ENCODE results near the gene KLHL29. TPM values are rescaled to one million over a fixed set of nuclear protein-coding genes. Genes with fewer than 3 reads are reported as not detected.

Gene KLHL29
- total RNA-seq, 1 donor from 2014 or later = 17.5 TPM

- DNase-seq (ENCODE audit: low spot score) = no peak
- H3K27ac Mint-ChIP-seq (ENCODE audit: unreplicated experiment) = no peak overlapping the region
- peaks cover 6% of the 10 kb centered on the region for H3K36me3 Mint-ChIP-seq (ENCODE audit: low read depth, unreplicated experiment)
- H3K9me3 Mint-ChIP-seq (ENCODE audit: unreplicated experiment) = no peaks in the 10 kb centered on the region
- peaks cover 5% of the 10 kb centered on the region for H3K27me3 Mint-ChIP-seq (ENCODE audit: unreplicated experiment)
- no peak overlapping the region for H3K4me3 Mint-ChIP-seq (ENCODE audit: unreplicated experiment)
- no peak for TF ChIP-seq CTCF (IDR thresholded peaks at IDR 0.05; ENCODE audit: unreplicated experiment)
- no peaks in the 10 kb centered on the region for H3K4me1 Mint-ChIP-seq (ENCODE audit: unreplicated experiment)
Observed at GRCh38 chr2:23562143-23562542, 177.2 kb downstream of the KLHL29 start.

GRCh38 chr2:23563151-23563550 is 178.2 kb downstream of the KLHL29 start:
- DNase-seq (ENCODE audit: low spot score) = no peak
- Mint-ChIP-seq H3K4me1 (ENCODE audit: unreplicated experiment) (no peaks in the 10 kb centered on the region), H3K27ac (ENCODE audit: unreplicated experiment) (no peak overlapping the region), H3K36me3 (ENCODE audit: low read depth, unreplicated experiment) (peaks cover 6% of the 10 kb centered on the region), H3K9me3 (ENCODE audit: unreplicated experiment) (no peaks in the 10 kb centered on the region), H3K4me3 (ENCODE audit: unreplicated experiment) (no peak overlapping the region), H3K27me3 (ENCODE audit: unreplicated experiment) (peaks cover 8% of the 10 kb centered on the region)
- no peak for TF ChIP-seq CTCF (IDR thresholded peaks at IDR 0.05; ENCODE audit: unreplicated experiment)

GRCh38 chr2:23563673-23564614 is 179.0 kb downstream of the KLHL29 start:
- Mint-ChIP-seq H3K4me1 (ENCODE audit: unreplicated experiment) (no peaks in the 10 kb centered on the region), H3K36me3 (ENCODE audit: low read depth, unreplicated experiment) (peaks cover 6% of the 10 kb centered on the region), H3K4me3 (ENCODE audit: unreplicated experiment) (no peak overlapping the region), H3K27ac (ENCODE audit: unreplicated experiment) (no peak overlapping the region), H3K9me3 (ENCODE audit: unreplicated experiment) (no peaks in the 10 kb centered on the region), H3K27me3 (ENCODE audit: unreplicated experiment) (peaks cover 8% of the 10 kb centered on the region)
- TF ChIP-seq CTCF (IDR thresholded peaks at IDR 0.05; ENCODE audit: unreplicated experiment) = no peak
- DNase-seq (ENCODE audit: low spot score) = no peak

- Mint-ChIP-seq H3K4me3 (ENCODE audit: unreplicated experiment) (no peak overlapping the region), H3K9me3 (ENCODE audit: unreplicated experiment) (no peaks in the 10 kb centered on the region), H3K27me3 (ENCODE audit: unreplicated experiment) (peaks cover 8% of the 10 kb centered on the region), H3K27ac (ENCODE audit: unreplicated experiment) (no peak overlapping the region), H3K36me3 (ENCODE audit: low read depth, unreplicated experiment) (peaks cover 6% of the 10 kb centered on the region), H3K4me1 (ENCODE audit: unreplicated experiment) (no peaks in the 10 kb centered on the region)
- no peak for TF ChIP-seq CTCF (IDR thresholded peaks at IDR 0.05; ENCODE audit: unreplicated experiment)
- DNase-seq (ENCODE audit: low spot score) = no peak
Observed at GRCh38 chr2:23564615-23564960, 179.6 kb downstream of the KLHL29 start.

- no peak for DNase-seq (ENCODE audit: low spot score)
- Mint-ChIP-seq H3K9me3 (ENCODE audit: unreplicated experiment) (no peaks in the 10 kb centered on the region), H3K4me1 (ENCODE audit: unreplicated experiment) (no peaks in the 10 kb centered on the region), H3K4me3 (ENCODE audit: unreplicated experiment) (no peak overlapping the region), H3K27ac (ENCODE audit: unreplicated experiment) (no peak overlapping the region), H3K36me3 (ENCODE audit: low read depth, unreplicated experiment) (peaks cover 6% of the 10 kb centered on the region), H3K27me3 (ENCODE audit: unreplicated experiment) (peaks cover 8% of the 10 kb centered on the region)
- no peak for TF ChIP-seq CTCF (IDR thresholded peaks at IDR 0.05; ENCODE audit: unreplicated experiment)
Observed at GRCh38 chr2:23565374-23565773, 180.4 kb downstream of the KLHL29 start.

All from endothelial cell (in vitro differentiated cells).